Effector CD8-positive, alpha-beta T cell (primary cell): ENCODE measurements around the gene FAM83C.

Experiments used
- DNase-seq: peaks from one replicate; lab custom pipeline; 2025; lab: John Stamatoyannopoulos, UW
- total RNA-seq, 4 experiments: gene quantifications; one replicate each; lab custom pipeline; 2026; lab: John Stamatoyannopoulos, UW

Gene FAM83C
- total RNA-seq: 0 to 0.09 (median 0) reads per million in 4 experiments

DNA sequence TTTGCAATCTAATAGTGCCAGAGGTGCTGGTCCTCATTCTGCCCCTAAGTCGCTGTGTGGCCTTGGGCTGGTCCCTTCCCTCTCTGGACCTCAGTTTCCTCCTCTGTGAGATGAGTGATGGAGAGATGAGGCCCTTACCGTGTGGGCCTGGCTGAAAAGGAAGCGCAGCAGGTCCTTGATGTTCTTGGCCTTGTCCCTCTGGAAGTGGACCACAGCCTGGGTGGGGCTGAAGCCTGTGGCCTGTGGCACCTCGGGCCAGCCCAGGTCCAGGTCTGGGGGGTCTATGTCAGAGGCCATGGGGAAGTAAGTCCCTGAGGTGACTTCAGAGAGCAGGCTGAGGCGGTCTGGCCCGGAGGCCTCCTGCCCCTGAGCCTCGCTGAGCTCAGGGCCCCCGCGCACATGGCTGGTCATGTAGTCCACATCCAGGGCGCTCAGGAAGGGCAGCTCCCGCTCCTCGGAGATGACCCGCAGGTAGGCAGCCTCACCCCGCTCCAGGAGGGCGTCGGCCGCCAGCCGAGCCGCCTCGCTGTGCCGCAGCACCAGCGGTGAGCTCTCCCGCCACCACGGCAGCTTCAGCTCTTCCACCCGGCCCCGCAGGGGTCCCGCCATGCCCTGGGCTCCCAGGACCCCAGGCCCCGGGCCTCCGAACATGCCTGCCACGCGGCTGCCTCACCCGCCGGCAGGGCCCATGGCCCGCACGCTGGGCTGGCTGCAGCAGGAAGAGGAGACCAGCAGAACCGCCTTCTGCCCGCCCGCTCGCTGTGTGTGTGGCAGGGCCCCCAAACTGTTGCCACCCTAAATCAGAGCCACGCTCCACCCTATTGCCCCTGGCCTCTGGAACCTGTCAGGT is at the start of gene FAM83C:
Gene FAM83C, minus strand, starts transcription at position 772 of the 850 bp plus-strand sequence. Its CDS starts 121 bp downstream, at position 651.
- DNase-seq: no peak

DNA sequence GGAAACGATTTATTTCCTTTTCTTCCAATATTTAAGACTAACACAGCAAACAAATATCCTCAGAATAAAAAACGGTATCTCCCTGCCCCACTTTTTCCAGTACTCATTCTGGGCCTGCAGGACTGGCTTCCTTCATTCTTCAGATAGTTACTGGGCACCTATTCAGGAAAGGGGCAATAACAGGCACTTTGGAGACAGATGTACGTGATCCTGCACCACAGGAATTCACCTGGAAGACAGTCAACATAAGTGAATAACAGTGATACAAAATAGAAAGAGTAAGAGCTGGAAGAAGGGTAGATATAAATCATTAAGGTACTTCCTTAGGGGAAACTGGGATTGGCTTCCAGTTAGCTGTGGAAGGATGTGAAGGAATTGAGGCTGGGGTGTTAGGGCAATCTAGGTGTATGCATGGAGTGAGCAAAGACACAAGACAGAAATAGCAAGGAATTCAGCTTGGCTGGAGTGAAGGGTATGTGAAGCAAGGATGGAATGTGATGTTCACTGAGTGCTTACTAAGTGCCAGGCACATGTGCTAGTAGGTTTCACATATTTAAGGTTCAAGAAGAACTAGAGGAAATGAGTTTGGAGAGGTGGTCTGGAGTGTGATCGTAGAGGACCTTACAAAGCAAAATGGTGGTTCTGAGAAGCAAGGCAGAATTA is 49.3 kb upstream of the FAM83C start:
- no peak for DNase-seq

- DNase-seq: no peak
These were observed 48.2 kb upstream of the FAM83C start for GRCh38 chr20:35340436-35340835.

GRCh38 chr20:35339636-35340035 is 47.4 kb upstream of the FAM83C start:
- DNase-seq: no peak

DNA sequence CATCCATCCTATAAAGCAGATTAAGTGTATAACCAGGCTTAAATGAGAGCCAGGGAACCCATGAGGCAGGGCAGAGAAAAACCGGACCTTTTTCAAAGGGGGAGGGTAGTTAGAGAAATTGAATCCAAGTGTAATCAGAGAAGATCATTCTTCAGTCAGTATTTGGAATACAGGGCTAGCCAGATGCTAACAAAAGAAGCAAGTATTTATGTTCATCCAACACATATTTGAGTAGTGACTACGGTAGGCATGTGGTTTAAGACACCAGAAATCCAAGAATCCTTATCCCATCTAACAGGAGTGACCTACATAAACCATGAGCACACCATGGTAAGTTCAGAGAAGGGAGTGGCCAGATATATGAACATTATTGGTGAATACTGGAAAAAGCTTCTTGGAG is 46.8 kb upstream of the FAM83C start:
- no peak for DNase-seq

- no peak for DNase-seq
These were observed 42.3 kb upstream of the FAM83C start for GRCh38 chr20:35334311-35335101.

- DNase-seq: no peak
These were observed 41.4 kb upstream of the FAM83C start for GRCh38 chr20:35333606-35334005.

- no peak for DNase-seq
These were observed 40.4 kb upstream of the FAM83C start for GRCh38 chr20:35332540-35333200.

- no peak for DNase-seq
These were observed 37.4 kb upstream of the FAM83C start for GRCh38 chr20:35329435-35330139.

DNA sequence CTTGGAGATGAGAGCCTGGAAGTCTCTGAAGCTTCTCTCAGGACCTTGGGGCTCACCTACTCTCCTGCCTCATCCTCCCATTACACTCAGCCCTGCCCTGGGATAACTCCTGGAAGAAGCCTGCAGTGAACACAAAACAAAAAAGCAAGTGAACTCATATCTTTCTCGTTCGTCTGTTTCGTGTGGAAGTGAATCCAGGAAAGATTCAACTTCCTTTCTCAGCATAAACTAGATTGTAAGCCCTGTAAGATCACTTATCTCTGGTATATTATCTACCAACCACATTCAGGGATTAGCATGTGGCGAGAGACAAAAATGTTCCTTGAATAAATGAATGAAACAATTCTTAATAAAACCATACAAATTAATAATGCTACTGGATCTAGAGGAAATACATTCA is 36.5 kb upstream of the FAM83C start:
- DNase-seq: no peak

GRCh38 chr20:35328095-35328685 is 36.0 kb upstream of the FAM83C start:
- DNase-seq: no peak

- DNase-seq: no peak
These were observed 35.1 kb upstream of the FAM83C start for GRCh38 chr20:35327074-35327976.

DNA sequence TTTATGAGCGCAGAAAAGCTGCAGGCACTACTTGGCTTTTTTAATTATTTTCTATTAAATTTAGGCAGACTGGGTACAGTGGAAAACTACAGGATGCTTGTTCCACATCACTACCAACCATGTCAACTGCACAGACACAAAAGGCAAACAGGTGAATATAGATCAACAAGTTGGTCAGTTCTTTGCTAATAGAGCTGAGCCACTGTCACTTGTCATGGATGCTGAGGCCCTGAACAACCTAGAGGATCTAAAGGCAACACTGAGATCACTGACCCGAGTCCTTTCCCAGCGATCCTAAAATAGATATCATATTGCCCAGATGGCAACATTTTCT is 34.5 kb upstream of the FAM83C start:
- DNase-seq: no peak

GRCh38 chr20:35326021-35326739 is 34.0 kb upstream of the FAM83C start:
- DNase-seq: no peak

DNA sequence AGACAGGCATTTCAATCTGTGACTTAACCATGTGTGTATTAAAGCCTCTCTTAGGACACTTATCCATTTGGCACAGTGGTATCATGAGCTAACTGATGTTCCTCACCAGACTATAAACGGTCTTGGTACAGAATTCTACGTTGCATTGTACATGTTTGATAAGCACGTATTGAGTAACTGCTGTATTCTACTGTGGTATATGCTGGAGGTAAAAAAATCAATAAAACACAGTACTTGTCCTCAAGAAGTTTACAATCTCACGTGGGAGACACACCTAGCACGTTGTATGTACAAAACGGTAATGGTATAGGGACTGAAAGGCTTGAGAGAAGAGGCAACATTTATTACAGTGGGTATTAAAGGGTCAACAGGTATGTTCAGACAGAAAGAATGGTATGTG is 33.2 kb upstream of the FAM83C start:
- DNase-seq: no peak

DNA sequence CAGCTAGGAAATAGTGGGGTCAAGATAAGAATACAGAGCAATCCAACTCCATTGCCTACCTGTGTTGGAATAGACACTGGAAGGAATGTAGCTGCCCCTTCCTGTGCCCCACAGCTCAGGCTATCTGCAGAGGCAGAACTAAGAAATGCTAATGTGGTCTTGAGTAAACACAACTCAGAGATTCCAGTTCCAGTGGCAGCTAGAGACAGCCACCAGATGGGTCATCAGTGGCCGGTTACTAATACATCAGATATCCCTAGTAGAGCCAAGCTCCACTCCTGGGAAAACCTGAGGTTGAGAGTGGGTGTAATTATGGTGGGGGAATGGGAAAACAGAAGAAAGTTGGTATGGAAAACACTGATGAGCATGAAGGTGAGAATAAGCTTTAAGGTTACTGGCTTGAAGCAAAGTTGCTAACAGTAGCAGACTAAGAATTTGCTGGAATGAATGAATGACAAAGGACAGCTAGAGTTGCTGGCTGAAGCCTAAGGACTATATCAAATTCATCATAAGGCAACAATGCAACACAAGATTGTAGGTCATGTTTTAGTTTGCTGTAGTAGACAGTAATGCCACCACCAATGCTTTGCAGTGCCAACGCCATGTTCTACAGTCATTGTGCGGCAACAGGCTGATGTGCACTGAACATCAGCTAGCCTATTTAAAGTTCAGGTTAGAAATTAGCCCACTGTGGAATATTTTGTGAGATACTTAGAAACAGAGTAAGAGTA is 28.3 kb upstream of the FAM83C start:
- DNase-seq: no peak

- no peak for DNase-seq
These were observed 27.6 kb upstream of the FAM83C start for GRCh38 chr20:35319871-35320197.

GRCh38 chr20:35319192-35319870 is 27.1 kb upstream of the FAM83C start:
- DNase-seq: no peak
